HEK293T (cell line): ENCODE results near the gene CCNG2.
"Not testable (repeated sequence)": the region's sequence is repeated elsewhere in the genome, so short reads cannot be mapped to it uniquely, and the experiment has no call there.

Source experiments
- CTBP1 ChIP-seq: fragments of 450-650 bp; IDR thresholded peaks from 2 replicates; pipeline ENCODE4 v1.6.1; 2016; ENCODE audit warnings: borderline replicate concordance
- LEF1 ChIP-seq: fragments of 450-650 bp; IDR thresholded peaks from 2 replicates; pipeline ENCODE4 v1.6.1; 2017; ENCODE audit warnings: mild to moderate bottlenecking, borderline replicate concordance
- SP1 ChIP-seq: fragments of 450-650 bp; IDR thresholded peaks from 2 replicates; pipeline ENCODE4 v1.6.1; 2017

GRCh38 chr4:77137448-77137847 is 19.6 kb upstream of the CCNG2 start:
- not testable (repeated sequence) for TF ChIP-seq SP1, LEF1, CTBP1
